Pancreas (tissue), 10 donors: Measurements from ENCODE around the gene RIN2. TPM values are rescaled to one million over a fixed set of nuclear protein-coding genes. Genes with fewer than 3 reads are reported as not detected.
A peak's percentile ranks its signal among the peaks of the same experiment; 100 is the strongest.
"Not testable (repeated sequence)": the region's sequence is repeated elsewhere in the genome, so short reads cannot be mapped to it uniquely, and the experiment has no call there.

ENCODE experiments used
- ATAC-seq, 4 donors: fragments of 200-7000 bp; cut with Tn5 transposase; one replicate each; pipeline versions ENCODE4 v1.8.0 to v1.9.1; 2020; ENCODE audit warnings: mild to moderate bottlenecking in 4 of 4, moderate library complexity in 4 of 4
- DNase-seq, 6 donors: peaks; one replicate each; pipeline ENCODE4 v3.0.0-alpha.2; 2020
- FAIRE-seq: peaks from 2 replicates; lab custom pipeline; 2012; peaks lifted over from hg19 to GRCh38; lab: Jason Lieb, UNC
- H3K27ac ChIP-seq, 4 donors: fragments of 200-600 bp; sonication (generic); 1 replicate in 3 of 4; 2 replicates in 1 of 4; pipeline versions ENCODE4 v1.5.0 to v1.8.0; 2020
- H3K27me3 ChIP-seq, 4 donors: fragments of 200-600 bp; one replicate each; pipeline ENCODE4 v1.8.0; 2021
- H3K36me3 ChIP-seq, 3 donors: fragments of 200-600 bp; sonication (generic) in 1 of 3; one replicate each; pipeline versions ENCODE4 v1.5.0 to v1.8.0; 2020 to 2021
- H3K4me1 ChIP-seq, 3 donors: fragments of 200-600 bp; one replicate each; pipeline ENCODE4 v1.8.0; 2021
- H3K4me3 ChIP-seq, 4 donors: fragments of 200-600 bp; sonication (generic) in 2 of 4; one replicate each; pipeline versions ENCODE4 v1.5.0 to v1.8.0; 2020 to 2021
- H3K9me3 ChIP-seq, 4 donors: fragments of 200-600 bp; one replicate each; pipeline ENCODE4 v1.8.0; 2021
- CTCF ChIP-seq, 4 donors: fragments of 200-600 bp; sonication (generic) in 3 of 4; IDR thresholded peaks; one replicate each; pipeline versions ENCODE4 v1.5.0 to v1.8.0; 2021; ENCODE audit warnings: antibody characterized with exemption in 4 of 4
- WGBS, 2 donors: extraction: QIAGEN DNeasy Blood & Tissue Kit; methylation state at CpG; one replicate each; pipeline ENCODE4 v1.1.7; 2013; 5-methylcytosine and 5-hydroxymethylcytosine counted together
- intact Hi-C, 3 donors: fragments of 100-400 bp; cut with DNase I; formaldehyde crosslinking; loops; one replicate each; pipeline versions ENCODE4 v1.11.1 to v1.14.2; 2022
- polyA plus RNA-seq, 2 donors: library from polyadenylated mRNA; stranded (reverse); fragments of 200-250 nt; gene quantifications; one replicate each; pipeline ENCODE4 v1.2.3, GENCODE V29; 2013
- total RNA-seq, 6 donors: library from RNA; stranded (reverse); fragmentation: NEBNext Ultra II Directional in 4 of 6; extraction: Animal tissue kit (Norgen Biotek cat#: 25700) in 4 of 6; gene quantifications; one replicate each; pipeline versions ENCODE4 v1.2.1 to v1.2.4, GENCODE V29; 2021 to 2023
- donor health status: healthy with polysubstance abuse.
- donor health status: DM: no; HTN: no; CAD: no; lungs with moderate emphysema.
- donor health status: DM: no; HTN: no; CAD: no.
- donor health status: control.
- donor health status: control.
- donor health status: Bipolar disorder and iron deficiency.
- donor health status: DM: yes; HTN: yes; CAD: no.
- donor health status: DM: no; HTN: no; CAD: no.
- donor health status: DM: no; HTN: no; CAD: no.
- donor health status: DM: yes; HTN: yes; CAD: no.

The RIN2 gene
- total and polyA plus RNA-seq, 8 donors = 10.2 to 42.6 (median 21.6) TPM

- intact Hi-C loops = loop anchor here in 1 of 3 donors (10.0 kb wide), 1 partner anchor 53 kb away; no protein-coding TSS in a partner anchor
- Histone ChIP-seq H3K27me3 (no peaks in the 10 kb centered on the region), H3K9me3 (no peaks in the 10 kb centered on the region), H3K4me3 (no peak overlapping the region), H3K36me3 (no peaks in the 10 kb centered on the region), H3K27ac (no peak overlapping the region), H3K4me1 (no peaks in the 10 kb centered on the region)
- no peak for ATAC-seq
- DNase-seq = no peak
- 81 to 91% methylated on average over 4 of the region's 4 CpGs for WGBS, 2 donors
- no peak for FAIRE-seq
- no peak for TF ChIP-seq CTCF (IDR thresholded peaks at IDR 0.05)
Observed at GRCh38 chr20:19747903-19748302, 10.2 kb upstream of the RIN2 start.

GRCh38 chr20:19748681-19749080 lies 9.4 kb upstream of the RIN2 start:
- H3K4me1 ChIP-seq = no peaks in the 10 kb centered on the region
- no peak overlapping the region for H3K27ac ChIP-seq
- ATAC-seq (no peak), DNase-seq (no peak), FAIRE-seq (peak; percentile 32)
- H3K4me3 ChIP-seq = no peak overlapping the region
- WGBS, 2 donors = 81 to 92% methylated on average over 2 of the region's 2 CpGs
- intact Hi-C loops = loop anchor here in 1 of 3 donors (10.0 kb wide), 1 partner anchor 54 kb away; no protein-coding TSS in a partner anchor
- no peaks in the 10 kb centered on the region for H3K27me3 ChIP-seq
- no peaks in the 10 kb centered on the region for H3K36me3 ChIP-seq
- no peak for TF ChIP-seq CTCF (IDR thresholded peaks at IDR 0.05)
- H3K9me3 ChIP-seq = no peaks in the 10 kb centered on the region

- WGBS, 2 donors = 52 to 85% methylated on average over 3 of the region's 3 CpGs
- Histone ChIP-seq H3K27me3 (no peaks in the 10 kb centered on the region), H3K27ac (no peak overlapping the region), H3K4me1 (no peaks in the 10 kb centered on the region), H3K36me3 (no peaks in the 10 kb centered on the region), H3K4me3 (no peak overlapping the region), H3K9me3 (no peaks in the 10 kb centered on the region)
- DNase-seq (no peak), FAIRE-seq (no peak), ATAC-seq (no peak)
- intact Hi-C loops = loop anchor here in 1 of 3 donors (10.0 kb wide), 1 partner anchor 55 kb away; no protein-coding TSS in a partner anchor
- no peak for TF ChIP-seq CTCF (IDR thresholded peaks at IDR 0.05)
Observed at GRCh38 chr20:19749618-19750071, 8.4 kb upstream of the RIN2 start.

GRCh38 chr20:19750101-19750606 lies 7.9 kb upstream of the RIN2 start:
- 79 to 87% methylated on average over 4 of the region's 4 CpGs for WGBS, 2 donors
- no peak for TF ChIP-seq CTCF (IDR thresholded peaks at IDR 0.05)
- FAIRE-seq = no peak
- no peak for ATAC-seq
- intact Hi-C loops = no loop called here
- Histone ChIP-seq H3K27me3 (no peaks in the 10 kb centered on the region), H3K9me3 (no peaks in the 10 kb centered on the region), H3K4me1 (no peaks in the 10 kb centered on the region), H3K36me3 (no peaks in the 10 kb centered on the region), H3K4me3 (no peak overlapping the region), H3K27ac (peak overlapping the region in 1 of 4 donors; percentile 53)
- DNase-seq = no peak

GRCh38 chr20:19750907-19751636 lies 7.0 kb upstream of the RIN2 start:
- H3K27me3 ChIP-seq = no peaks in the 10 kb centered on the region
- WGBS, 2 donors = 31 to 33% methylated on average over 5 of the region's 5 CpGs
- FAIRE-seq = no peak
- H3K4me1 ChIP-seq = no peaks in the 10 kb centered on the region
- intact Hi-C loops = no loop called here
- DNase-seq = no peak
- peak overlapping the region in 3 of 4 donors; percentile 26 to 53 (median 48) for H3K27ac ChIP-seq
- H3K9me3 ChIP-seq = no peaks in the 10 kb centered on the region
- no peak for TF ChIP-seq CTCF (IDR thresholded peaks at IDR 0.05)
- ATAC-seq = peak; percentile 70 to 92 (median 86)
- H3K4me3 ChIP-seq = no peak overlapping the region
- H3K36me3 ChIP-seq = no peaks in the 10 kb centered on the region

- WGBS, 2 donors = 81 to 93% methylated on average over 13 to 14 of the region's 14 CpGs
- H3K4me3 ChIP-seq, DNase-seq, FAIRE-seq, H3K27ac ChIP-seq, H3K36me3 ChIP-seq, H3K4me1 ChIP-seq, ATAC-seq, H3K27me3 ChIP-seq, H3K9me3 ChIP-seq, intact Hi-C loops: not testable (repeated sequence)
Observed at GRCh38 chr20:19754201-19754600, 3.9 kb upstream of the RIN2 start.
